ENCODE data around the gene CFHR3.
A peak's percentile ranks its signal among the peaks of the same experiment; 100 is the strongest.
"Not testable (repeated sequence)": the region's sequence is repeated elsewhere in the genome, so short reads cannot be mapped to it uniquely, and the experiment has no call there.

CFHR3 gene

GRCh38 chr1:196773713-196774112, 927 bp upstream of the CFHR3 start:
- no peak overlapping the region for H3K4me3 ChIP-seq (ENCODE audit: low read depth, low read length)
- DNase-seq (ENCODE audit: low read depth, low spot score), result no peak
- no peak for TF ChIP-seq CTCF (IDR thresholded peaks at IDR 0.05; ENCODE audit: low read depth, low read length)
- in situ Hi-C loops (cut with HindIII; ENCODE audit: low sequenced_read_pairs), result no loop called here

GRCh38 chr1:196774175-196774574, 465 bp upstream of the CFHR3 start:
- no peak for DNase-seq (ENCODE audit: low read depth, low spot score)
- no peak for TF ChIP-seq CTCF (IDR thresholded peaks at IDR 0.05; ENCODE audit: low read depth, low read length)
- in situ Hi-C loops (cut with HindIII; ENCODE audit: low sequenced_read_pairs), result no loop called here
- H3K4me3 ChIP-seq (ENCODE audit: low read depth, low read length), result no peak overlapping the region

GRCh38 chr1:196777603-196778002, 3.0 kb downstream of the CFHR3 start:
- no peak for TF ChIP-seq CTCF (IDR thresholded peaks at IDR 0.05; ENCODE audit: low read depth, low read length)
- no peak overlapping the region for H3K4me3 ChIP-seq (ENCODE audit: low read depth, low read length)
- DNase-seq (ENCODE audit: low read depth, low spot score), result no peak
- in situ Hi-C loops (cut with HindIII; ENCODE audit: low sequenced_read_pairs), result no loop called here

GRCh38 chr1:196779093-196779492, 4.5 kb downstream of the CFHR3 start:
- TF ChIP-seq CTCF (IDR thresholded peaks at IDR 0.05; ENCODE audit: low read depth, low read length), result peak; percentile 2
- DNase-seq (ENCODE audit: low read depth, low spot score), result no peak
- in situ Hi-C loops (cut with HindIII; ENCODE audit: low sequenced_read_pairs), result no loop called here
- no peak overlapping the region for H3K4me3 ChIP-seq (ENCODE audit: low read depth, low read length)

- H3K4me3 ChIP-seq (ENCODE audit: low read depth, low read length); DNase-seq (ENCODE audit: low read depth, low spot score); in situ Hi-C loops (cut with HindIII; ENCODE audit: low sequenced_read_pairs): not testable (repeated sequence)
Measured at GRCh38 chr1:196791252-196791651, 16.6 kb downstream of the CFHR3 start.

GRCh38 chr1:196794103-196794502, 19.5 kb downstream of the CFHR3 start:
- in situ Hi-C loops (cut with HindIII; ENCODE audit: low sequenced_read_pairs); DNase-seq (ENCODE audit: low read depth, low spot score): not testable (repeated sequence)

GRCh38 chr1:196797891-196798290, 23.3 kb downstream of the CFHR3 start:
- no peak for TF ChIP-seq CTCF (IDR thresholded peaks at IDR 0.05; ENCODE audit: low read depth, low read length)
- in situ Hi-C loops (cut with HindIII; ENCODE audit: low sequenced_read_pairs), result no loop called here
- DNase-seq (ENCODE audit: low read depth, low spot score), result no peak
- H3K4me3 ChIP-seq (ENCODE audit: low read depth, low read length), result no peak overlapping the region

More at GRCh38 chr1:196794103-196794502, 19.5 kb downstream of the CFHR3 start:
- H3K4me3 ChIP-seq (ENCODE audit: low read depth, low read length), result not testable (repeated sequence)

- H3K4me3 ChIP-seq (ENCODE audit: low read depth, low read length); in situ Hi-C loops (cut with HindIII; ENCODE audit: low sequenced_read_pairs); DNase-seq (ENCODE audit: low read depth, low spot score): not testable (repeated sequence)
Measured at GRCh38 chr1:196801920-196802319, 27.3 kb downstream of the CFHR3 start.

Data from astrocyte of the spinal cord (primary cell).